ENCODE results near the gene PDE4A. TPM values are rescaled to one million over a fixed set of nuclear protein-coding genes. Genes with fewer than 3 reads are reported as not detected.

PDE4A gene
- total RNA-seq, 1 experiment from 2014 or later = 0.42 TPM

GRCh38 chr19:10478903-10479384, 58.6 kb downstream of the PDE4A start:
- H3K4me1 Mint-ChIP-seq (ENCODE audit: insufficient read depth, unreplicated experiment) = peaks cover 6% of the 10 kb centered on the region
- CTCF ChIA-PET = interaction anchor here (0.6 kb wide), 1 partner anchor 257 kb away, joined by 5 read pairs; no protein-coding TSS in a partner anchor
- H3K9me3 Mint-ChIP-seq (ENCODE audit: unreplicated experiment) = no peaks in the 10 kb centered on the region
- DNase-seq (ENCODE audit: unreplicated experiment) = peak; percentile 17
- H3K4me3 Mint-ChIP-seq (ENCODE audit: unreplicated experiment) = no peak overlapping the region
- no peaks in the 10 kb centered on the region for H3K27me3 Mint-ChIP-seq (ENCODE audit: insufficient read depth, unreplicated experiment)
- intact Hi-C loops (cut with micrococcal nuclease) = loop anchor here (10.0 kb wide), 1 partner anchor 216 kb away; no protein-coding TSS in a partner anchor
- H3K27ac Mint-ChIP-seq (ENCODE audit: low read depth, unreplicated experiment) = no peak overlapping the region
- BruUV-seq (replicated peaks) = no TSS peak
- H3K36me3 Mint-ChIP-seq (ENCODE audit: insufficient read depth, unreplicated experiment) = peaks cover under 1% of the 10 kb centered on the region
- POLR2A ChIA-PET = no interaction called here
- peak; percentile 30 for TF ChIP-seq CTCF (IDR thresholded peaks at IDR 0.05; ENCODE audit: unreplicated experiment)

- BruUV-seq (replicated peaks) = no TSS peak
- no peak overlapping the region for H3K27ac Mint-ChIP-seq (ENCODE audit: low read depth, unreplicated experiment)
- H3K27me3 Mint-ChIP-seq (ENCODE audit: insufficient read depth, unreplicated experiment) = no peaks in the 10 kb centered on the region
- no peak for DNase-seq (ENCODE audit: unreplicated experiment)
- intact Hi-C loops (cut with micrococcal nuclease) = no loop called here
- POLR2A ChIA-PET = interaction anchor here (0.6 to 0.7 kb wide), 2 partner anchors 85 to 349 kb away, joined by 3 read pairs; no protein-coding TSS in a partner anchor
- H3K36me3 Mint-ChIP-seq (ENCODE audit: insufficient read depth, unreplicated experiment) = peaks cover 73% of the 10 kb centered on the region
- TF ChIP-seq CTCF (IDR thresholded peaks at IDR 0.05; ENCODE audit: unreplicated experiment) = no peak
- no peak overlapping the region for H3K4me3 Mint-ChIP-seq (ENCODE audit: unreplicated experiment)
- H3K4me1 Mint-ChIP-seq (ENCODE audit: insufficient read depth, unreplicated experiment) = no peaks in the 10 kb centered on the region
- no peaks in the 10 kb centered on the region for H3K9me3 Mint-ChIP-seq (ENCODE audit: unreplicated experiment)
- CTCF ChIA-PET = interaction anchor here (1.0 to 1.2 kb wide), 2 partner anchors 65 to 86 kb away, joined by 3 read pairs; no protein-coding TSS in a partner anchor
These were observed 66.2 kb downstream of the PDE4A start for GRCh38 chr19:10486551-10486950.

GRCh38 chr19:10491472-10492047, 71.2 kb downstream of the PDE4A start:
- ChIA-PET CTCF (interaction anchor here (0.6 to 2.2 kb wide), 7 partner anchors 8 to 126 kb away, joined by 3 to 16 read pairs (median 3); no protein-coding TSS in a partner anchor), POLR2A (no interaction called here)
- H3K27me3 Mint-ChIP-seq (ENCODE audit: insufficient read depth, unreplicated experiment) = no peaks in the 10 kb centered on the region
- peaks cover 99% of the 10 kb centered on the region for H3K36me3 Mint-ChIP-seq (ENCODE audit: insufficient read depth, unreplicated experiment)
- BruUV-seq (replicated peaks) = no TSS peak
- no peaks in the 10 kb centered on the region for H3K9me3 Mint-ChIP-seq (ENCODE audit: unreplicated experiment)
- no peaks in the 10 kb centered on the region for H3K4me1 Mint-ChIP-seq (ENCODE audit: insufficient read depth, unreplicated experiment)
- no peak overlapping the region for H3K27ac Mint-ChIP-seq (ENCODE audit: low read depth, unreplicated experiment)
- intact Hi-C loops (cut with micrococcal nuclease) = no loop called here
- DNase-seq (ENCODE audit: unreplicated experiment) = no peak
- TF ChIP-seq CTCF (IDR thresholded peaks at IDR 0.05; ENCODE audit: unreplicated experiment) = no peak
- H3K4me3 Mint-ChIP-seq (ENCODE audit: unreplicated experiment) = no peak overlapping the region

GRCh38 chr19:10497371-10497770, 77.0 kb downstream of the PDE4A start:
- POLR2A ChIA-PET = no interaction called here
- no peak for TF ChIP-seq CTCF (IDR thresholded peaks at IDR 0.05; ENCODE audit: unreplicated experiment)
- peaks cover 90% of the 10 kb centered on the region for H3K36me3 Mint-ChIP-seq (ENCODE audit: insufficient read depth, unreplicated experiment)

More at GRCh38 chr19:10497371-10497770, 77.0 kb downstream of the PDE4A start:
- peaks cover 6% of the 10 kb centered on the region for H3K4me1 Mint-ChIP-seq (ENCODE audit: insufficient read depth, unreplicated experiment)
- CTCF ChIA-PET = interaction anchor here (1.4 kb wide), 1 partner anchor 44 kb away, joined by 5 read pairs; no protein-coding TSS in a partner anchor
- H3K4me3 Mint-ChIP-seq (ENCODE audit: unreplicated experiment) = no peak overlapping the region
- BruUV-seq (replicated peaks) = no TSS peak
- H3K9me3 Mint-ChIP-seq (ENCODE audit: unreplicated experiment) = no peaks in the 10 kb centered on the region
- H3K27ac Mint-ChIP-seq (ENCODE audit: low read depth, unreplicated experiment) = no peak overlapping the region
- intact Hi-C loops (cut with micrococcal nuclease) = no loop called here
- H3K27me3 Mint-ChIP-seq (ENCODE audit: insufficient read depth, unreplicated experiment) = no peaks in the 10 kb centered on the region
- DNase-seq (ENCODE audit: unreplicated experiment) = no peak
